MM.1S (cell line): ENCODE measurements around the gene URI1.

ENCODE experiments used
- DNase-seq: peaks from one replicate; pipeline ENCODE4 v3.0.0-alpha.2; 2015
- H2AFZ ChIP-seq: fragments of 300-600 bp; sonication (generic); 2 replicates; pipeline ENCODE4 v1.6.0; 2016; ENCODE audit warnings: antibody characterized with exemption, low read length
- H3F3A ChIP-seq: fragments of 300-600 bp; sonication (generic); 2 replicates; pipeline ENCODE4 v1.6.1; 2016; ENCODE audit warnings: mild to moderate bottlenecking, antibody characterized with exemption, low read length, moderate library complexity, mixed read lengths; ENCODE audit not compliant: insufficient read depth
- H3K27ac ChIP-seq: fragments of 300-600 bp; sonication (generic); 2 replicates; pipeline ENCODE4 v1.5.1; 2016; ENCODE audit warnings: mild to moderate bottlenecking, low read length
- H3K27me3 ChIP-seq: fragments of 300-600 bp; sonication (generic); replicated peaks from 2 replicates; pipeline ENCODE4 v1.6.0; 2016; ENCODE audit warnings: low read length; ENCODE audit not compliant: insufficient read depth
- H3K36me3 ChIP-seq: fragments of 300-600 bp; sonication (generic); replicated peaks from 2 replicates; pipeline ENCODE4 v1.6.1; 2016; ENCODE audit warnings: mild to moderate bottlenecking, low read length, mixed read lengths; ENCODE audit not compliant: insufficient read depth
- H3K4me1 ChIP-seq: fragments of 300-600 bp; sonication (generic); 2 replicates; pipeline ENCODE4 v1.6.1; 2016; ENCODE audit warnings: low read length, mixed read lengths
- H3K4me2 ChIP-seq: fragments of 300-600 bp; sonication (generic); 2 replicates; pipeline ENCODE4 v1.6.0; 2016; ENCODE audit warnings: low read depth, low read length
- H3K4me3 ChIP-seq: fragments of 300-600 bp; sonication (generic); 2 replicates; pipeline ENCODE4 v1.5.1; 2016; ENCODE audit warnings: low read length, mixed read lengths
- H3K79me2 ChIP-seq: fragments of 300-600 bp; sonication (generic); 2 replicates; pipeline ENCODE4 v1.6.1; 2016; ENCODE audit warnings: mixed run types, low read length, mixed read lengths
- H3K9ac ChIP-seq: fragments of 300-600 bp; sonication (generic); 2 replicates; pipeline ENCODE4 v1.6.1; 2016; ENCODE audit warnings: low read length, mixed read lengths
- H3K9me2 ChIP-seq: fragments of 300-600 bp; sonication (generic); replicated peaks from 2 replicates; pipeline ENCODE4 v1.6.1; 2016; ENCODE audit warnings: mild to moderate bottlenecking, low read length, mixed read lengths; ENCODE audit not compliant: insufficient read depth
- H3K9me3 ChIP-seq: fragments of 300-600 bp; sonication (generic); replicated peaks from 2 replicates; pipeline ENCODE4 v1.6.1; 2016; ENCODE audit warnings: mild to moderate bottlenecking, low read length, mixed read lengths; ENCODE audit not compliant: insufficient read depth
- H4K20me1 ChIP-seq: fragments of 300-600 bp; sonication (generic); 2 replicates; pipeline ENCODE4 v1.6.1; 2016; ENCODE audit warnings: mild to moderate bottlenecking, low read length, moderate library complexity, mixed read lengths; ENCODE audit not compliant: insufficient read depth
- EZH2 ChIP-seq: fragments of 300-600 bp; sonication (generic); optimal IDR thresholded peaks from 2 replicates; pipeline ENCODE3; 2017; ENCODE audit warnings: low read depth, mild to moderate bottlenecking, antibody characterized with exemption, low read length, mixed read lengths
- EZH2phosphoT487 ChIP-seq: fragments of 300-600 bp; sonication (generic); IDR thresholded peaks from 2 replicates; pipeline ENCODE4 v1.6.1; 2018; ENCODE audit warnings: antibody characterized with exemption, low read length
- TF ChIP-seq, protein P1 (sequence below): fragments of 300-600 bp; sonication (generic); IDR thresholded peaks from 2 replicates; pipeline ENCODE4 v1.5.1; 2016; ENCODE audit warnings: antibody characterized with exemption, low read length, mixed read lengths

Gene URI1

GRCh38 chr19:30028118-30028991, 86.3 kb downstream of the URI1 start:
- H3K4me3 ChIP-seq: no peak overlapping the region
- H3K27ac ChIP-seq: no peak overlapping the region
- no peaks in the 10 kb centered on the region for H3F3A ChIP-seq
- no peaks in the 10 kb centered on the region for H3K4me1 ChIP-seq
- H3K4me2 ChIP-seq: no peak overlapping the region
- H3K9ac ChIP-seq: no peak overlapping the region
- H3K27me3 ChIP-seq: no peaks in the 10 kb centered on the region
- H3K36me3 ChIP-seq: no peaks in the 10 kb centered on the region
- H3K9me3 ChIP-seq: no peaks in the 10 kb centered on the region
- H4K20me1 ChIP-seq: no peaks in the 10 kb centered on the region
- H3K9me2 ChIP-seq: no peaks in the 10 kb centered on the region
- no peak for TF ChIP-seq EZH2phosphoT487
- no peak for TF ChIP-seq EZH2
- TF ChIP-seq, protein P1, sequence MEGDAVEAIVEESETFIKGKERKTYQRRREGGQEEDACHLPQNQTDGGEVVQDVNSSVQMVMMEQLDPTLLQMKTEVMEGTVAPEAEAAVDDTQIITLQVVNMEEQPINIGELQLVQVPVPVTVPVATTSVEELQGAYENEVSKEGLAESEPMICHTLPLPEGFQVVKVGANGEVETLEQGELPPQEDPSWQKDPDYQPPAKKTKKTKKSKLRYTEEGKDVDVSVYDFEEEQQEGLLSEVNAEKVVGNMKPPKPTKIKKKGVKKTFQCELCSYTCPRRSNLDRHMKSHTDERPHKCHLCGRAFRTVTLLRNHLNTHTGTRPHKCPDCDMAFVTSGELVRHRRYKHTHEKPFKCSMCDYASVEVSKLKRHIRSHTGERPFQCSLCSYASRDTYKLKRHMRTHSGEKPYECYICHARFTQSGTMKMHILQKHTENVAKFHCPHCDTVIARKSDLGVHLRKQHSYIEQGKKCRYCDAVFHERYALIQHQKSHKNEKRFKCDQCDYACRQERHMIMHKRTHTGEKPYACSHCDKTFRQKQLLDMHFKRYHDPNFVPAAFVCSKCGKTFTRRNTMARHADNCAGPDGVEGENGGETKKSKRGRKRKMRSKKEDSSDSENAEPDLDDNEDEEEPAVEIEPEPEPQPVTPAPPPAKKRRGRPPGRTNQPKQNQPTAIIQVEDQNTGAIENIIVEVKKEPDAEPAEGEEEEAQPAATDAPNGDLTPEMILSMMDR: no peak
- H2AFZ ChIP-seq: no peak overlapping the region
- DNase-seq: no peak
- H3K79me2 ChIP-seq: no peaks in the 10 kb centered on the region

- no peaks in the 10 kb centered on the region for H3K36me3 ChIP-seq
- TF ChIP-seq, protein P1: no peak
- TF ChIP-seq EZH2 (no peak), EZH2phosphoT487 (no peak)
These were observed 86.9 kb downstream of the URI1 start for GRCh38 chr19:30028992-30029343.

GRCh38 chr19:30029721-30030510, 87.9 kb downstream of the URI1 start:
- H3K9me2 ChIP-seq: no peaks in the 10 kb centered on the region
- H4K20me1 ChIP-seq: no peaks in the 10 kb centered on the region
- DNase-seq: no peak
- H3K4me2 ChIP-seq: no peak overlapping the region
- H3K4me1 ChIP-seq: no peaks in the 10 kb centered on the region
- no peaks in the 10 kb centered on the region for H3K36me3 ChIP-seq
- no peak overlapping the region for H3K4me3 ChIP-seq
- H3F3A ChIP-seq: no peaks in the 10 kb centered on the region
- H2AFZ ChIP-seq: no peak overlapping the region
- H3K27me3 ChIP-seq: no peaks in the 10 kb centered on the region
- H3K27ac ChIP-seq: no peak overlapping the region
- no peak overlapping the region for H3K9ac ChIP-seq
- no peaks in the 10 kb centered on the region for H3K9me3 ChIP-seq
- no peaks in the 10 kb centered on the region for H3K79me2 ChIP-seq
- TF ChIP-seq EZH2phosphoT487: no peak
- no peak for TF ChIP-seq EZH2
- TF ChIP-seq, protein P1: no peak

More at GRCh38 chr19:30028992-30029343, 86.9 kb downstream of the URI1 start:
- Histone ChIP-seq H3K4me3 (no peak overlapping the region), H3F3A (no peaks in the 10 kb centered on the region), H3K9me2 (no peaks in the 10 kb centered on the region), H2AFZ (no peak overlapping the region), H3K79me2 (no peaks in the 10 kb centered on the region), H3K4me2 (no peak overlapping the region), H3K27ac (no peak overlapping the region), H4K20me1 (no peaks in the 10 kb centered on the region), H3K4me1 (no peaks in the 10 kb centered on the region), H3K27me3 (no peaks in the 10 kb centered on the region), H3K9ac (no peak overlapping the region), H3K9me3 (no peaks in the 10 kb centered on the region)
- DNase-seq: no peak
